ENCODE results near the gene ZNF786. TPM values are rescaled to one million over a fixed set of nuclear protein-coding genes. Genes with fewer than 3 reads are reported as not detected.
A peak's percentile ranks its signal among the peaks of the same experiment; 100 is the strongest.
"Not testable (repeated sequence)": the region's sequence is repeated elsewhere in the genome, so short reads cannot be mapped to it uniquely, and the experiment has no call there.

Gene ZNF786
- total RNA-seq, 2 donors from 2014 or later = 7.8 to 10.8 TPM

DNA sequence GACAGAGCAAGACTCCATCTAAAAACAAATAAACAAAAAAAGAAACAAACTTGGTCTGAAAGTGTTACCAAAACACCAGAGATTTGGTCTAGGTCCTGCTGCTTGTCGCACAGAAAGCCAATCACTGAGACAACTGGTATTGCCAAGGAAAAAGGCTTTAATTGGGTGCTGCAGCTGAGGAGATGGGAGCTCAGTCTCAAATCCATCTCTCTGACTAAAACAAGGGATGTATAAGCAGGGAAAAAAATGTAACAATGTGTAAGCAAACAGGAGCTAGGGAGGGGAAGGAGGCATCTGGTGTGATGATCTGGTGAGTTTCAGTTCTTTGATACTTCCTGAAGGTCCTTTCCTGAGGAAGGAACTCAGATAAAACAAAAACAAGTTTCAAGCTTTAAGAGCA, 53.8 kb downstream of the ZNF786 start:
- Mint-ChIP-seq H3K27me3 (peaks cover 0 to 6% of the 10 kb centered on the region in 2 donors), H3K36me3 (peaks cover 4% of the 10 kb centered on the region), H3K4me1 (ENCODE audit: low read depth in 2 of 2) (peaks cover 0 to 17% of the 10 kb centered on the region in 2 donors), H3K9me3 (no peaks in the 10 kb centered on the region), H3K27ac (no peak overlapping the region), H3K4me3 (no peak overlapping the region)
- DNase-seq (ENCODE audit: low spot score) = no peak
- no peak for ATAC-seq

DNA sequence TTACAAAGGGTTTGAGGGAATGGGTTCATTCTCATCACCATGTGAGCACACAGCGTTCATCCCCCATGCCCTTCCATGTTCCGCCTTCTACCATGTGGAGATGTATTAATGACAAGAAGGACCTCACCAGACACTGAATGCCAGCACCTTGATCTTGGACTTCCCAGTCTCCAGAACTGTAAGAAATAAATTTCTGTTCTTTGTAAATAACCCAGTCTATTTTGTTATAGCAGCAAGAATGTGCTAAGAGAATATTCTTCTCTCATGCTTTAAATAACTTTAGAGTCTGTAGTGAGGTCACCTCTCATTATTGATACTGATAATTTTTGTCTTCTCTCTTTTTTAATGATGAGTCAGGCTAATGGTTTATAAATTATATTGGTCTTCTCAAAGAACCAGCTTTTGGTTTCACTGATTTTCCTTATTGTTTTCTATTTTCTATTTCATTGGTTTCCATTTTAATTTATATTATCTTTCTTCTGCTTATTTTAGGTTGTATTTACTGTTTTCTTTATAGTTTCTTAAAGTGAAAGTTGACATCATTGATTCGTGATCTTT, 59.1 kb downstream of the ZNF786 start:
- Mint-ChIP-seq H3K27ac (no peak overlapping the region), H3K4me3 (no peak overlapping the region), H3K9me3 (no peaks in the 10 kb centered on the region), H3K4me1 (ENCODE audit: low read depth in 2 of 2) (peaks cover 14 to 24% of the 10 kb centered on the region in 2 donors), H3K36me3 (no peaks in the 10 kb centered on the region), H3K27me3 (peaks cover 0 to 7% of the 10 kb centered on the region in 2 donors)
- DNase-seq (ENCODE audit: low spot score) (no peak), ATAC-seq (no peak)

DNA sequence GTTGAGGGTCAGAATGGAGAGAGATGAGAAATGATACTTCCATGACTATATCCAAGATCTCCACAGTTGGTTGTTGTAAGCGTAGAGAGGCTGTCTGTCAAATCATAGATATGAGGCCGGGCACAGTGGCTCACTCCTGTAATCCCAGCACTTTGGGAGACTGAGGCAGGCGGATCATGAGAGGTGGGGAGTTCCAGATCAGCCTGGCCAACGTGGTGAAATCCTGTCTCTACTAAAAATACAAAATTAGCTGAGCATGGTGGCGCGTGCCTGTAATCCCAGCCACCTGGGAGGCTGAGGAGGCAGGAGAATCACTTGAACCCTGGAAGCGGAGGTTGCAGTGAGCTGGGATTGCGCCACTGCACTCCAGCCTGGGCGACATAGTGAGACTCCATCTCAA, 60.1 kb downstream of the ZNF786 start:
- H3K36me3 Mint-ChIP-seq; H3K9me3 Mint-ChIP-seq; H3K4me3 Mint-ChIP-seq; ATAC-seq; H3K27me3 Mint-ChIP-seq; DNase-seq (ENCODE audit: low spot score): not testable (repeated sequence)
- H3K27ac Mint-ChIP-seq = peak overlapping the region; percentile 58 to 87
- peaks cover 21 to 34% of the 10 kb centered on the region in 2 donors for H3K4me1 Mint-ChIP-seq (ENCODE audit: low read depth in 2 of 2)

DNA sequence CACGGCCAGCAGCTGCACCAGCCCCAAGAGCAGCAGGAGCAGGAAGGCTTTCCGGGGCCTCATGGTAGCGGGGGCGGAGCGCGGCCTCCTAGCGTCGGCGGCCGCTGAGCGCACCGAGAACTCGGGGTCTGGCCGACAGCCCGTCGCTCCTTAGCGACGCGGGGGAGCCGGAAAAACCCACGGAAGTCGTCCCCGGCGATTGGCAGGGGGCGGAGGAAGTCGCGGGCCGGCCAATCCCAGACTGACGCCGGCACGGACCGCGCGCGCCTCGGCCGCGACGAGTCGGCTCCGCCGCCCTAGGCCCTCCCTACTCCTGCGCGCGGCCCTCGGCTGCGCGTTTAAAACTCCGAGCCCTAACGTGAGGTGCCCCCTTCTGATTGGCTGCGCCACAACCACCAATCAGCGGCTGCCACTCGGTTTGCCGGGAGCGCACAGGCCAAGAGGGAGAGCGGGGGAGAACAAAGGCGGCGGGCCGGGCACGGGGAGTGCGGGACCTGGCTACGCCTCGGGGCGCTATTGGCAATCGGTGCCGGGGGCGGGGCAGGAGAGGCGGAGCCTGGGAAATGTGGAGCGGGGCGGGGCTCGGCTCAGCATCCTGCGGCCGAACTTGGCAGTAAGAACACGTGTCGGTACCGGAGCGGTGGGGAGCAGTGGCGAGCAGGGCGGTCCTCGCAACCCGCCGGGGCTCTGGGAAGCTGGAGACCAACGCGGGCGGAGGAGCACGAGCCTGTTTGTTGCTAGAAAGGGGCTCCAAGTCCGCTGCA, 62.0 kb downstream of the ZNF786 start, which contains the start of gene PDIA4:
TSS of gene PDIA4 (minus strand) at position 160 of the 764 bp plus-strand sequence. CDS start at position 63, 97 bp downstream.
- peaks cover 0 to 7% of the 10 kb centered on the region in 2 donors for H3K27me3 Mint-ChIP-seq
- H3K36me3 Mint-ChIP-seq = peaks cover 6% of the 10 kb centered on the region
- peaks cover 29 to 41% of the 10 kb centered on the region in 2 donors for H3K4me1 Mint-ChIP-seq (ENCODE audit: low read depth in 2 of 2)
- no peaks in the 10 kb centered on the region for H3K9me3 Mint-ChIP-seq
- ATAC-seq = peak; percentile 95
- H3K27ac Mint-ChIP-seq = peak within 1 kb of the TSS; percentile 87 to 95
- peak; percentile 100 for DNase-seq (ENCODE audit: low spot score)
- peak within 1 kb of the TSS; percentile 96 for H3K4me3 Mint-ChIP-seq

GRCh38 chr7:149027611-149028345, 62.7 kb downstream of the ZNF786 start:
- Mint-ChIP-seq H3K9me3 (no peaks in the 10 kb centered on the region), H3K27me3 (peaks cover 0 to 7% of the 10 kb centered on the region in 2 donors), H3K27ac (peak overlapping the region; percentile 87 to 95), H3K36me3 (peaks cover 10% of the 10 kb centered on the region), H3K4me3 (peak overlapping the region; percentile 96), H3K4me1 (ENCODE audit: low read depth in 2 of 2) (peaks cover 33 to 49% of the 10 kb centered on the region in 2 donors)
- ATAC-seq (no peak), DNase-seq (ENCODE audit: low spot score) (no peak)

DNA sequence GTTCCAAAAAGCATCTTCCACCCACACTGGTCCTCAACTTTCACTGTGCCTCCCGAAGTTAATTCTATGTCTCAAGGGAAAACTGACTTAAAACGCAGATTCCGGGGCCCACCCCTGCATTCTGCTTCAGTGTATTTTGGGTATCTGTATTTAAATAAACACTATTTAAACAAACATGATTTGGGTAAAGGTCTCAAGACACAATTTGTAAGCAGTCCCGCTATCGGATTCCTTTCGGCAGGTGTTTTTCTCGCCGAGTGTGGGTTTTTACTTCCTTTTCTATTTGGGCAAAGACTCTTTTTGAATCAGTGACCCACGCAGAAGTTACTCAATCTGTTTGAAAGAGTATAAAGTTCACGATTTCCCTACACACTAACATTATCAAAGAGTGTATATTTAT, 63.5 kb downstream of the ZNF786 start:
- Mint-ChIP-seq H3K4me3 (peak overlapping the region; percentile 96), H3K9me3 (no peaks in the 10 kb centered on the region), H3K27ac (peak overlapping the region; percentile 87 to 95), H3K27me3 (peaks cover 0 to 6% of the 10 kb centered on the region in 2 donors), H3K36me3 (peaks cover 11% of the 10 kb centered on the region), H3K4me1 (ENCODE audit: low read depth in 2 of 2) (peaks cover 36 to 49% of the 10 kb centered on the region in 2 donors)
- DNase-seq (ENCODE audit: low spot score) (no peak), ATAC-seq (no peak)

- H3K9me3 Mint-ChIP-seq = no peaks in the 10 kb centered on the region
- H3K4me1 Mint-ChIP-seq (ENCODE audit: low read depth in 2 of 2) = peaks cover 45% of the 10 kb centered on the region in 2 donors
- peak overlapping the region; percentile 25 for H3K4me3 Mint-ChIP-seq
- H3K27me3 Mint-ChIP-seq = no peaks in the 10 kb centered on the region
- peaks cover 33% of the 10 kb centered on the region for H3K36me3 Mint-ChIP-seq
- ATAC-seq = no peak
- H3K27ac Mint-ChIP-seq = peak overlapping the region; percentile 34 to 63
- DNase-seq (ENCODE audit: low spot score) = no peak
Measured at GRCh38 chr7:149023662-149024061, 66.9 kb downstream of the ZNF786 start.

GRCh38 chr7:149022756-149023360, 67.7 kb downstream of the ZNF786 start:
- Mint-ChIP-seq H3K4me1 (ENCODE audit: low read depth in 2 of 2) (peaks cover 42 to 45% of the 10 kb centered on the region in 2 donors), H3K27ac (peak overlapping the region; percentile 34 to 63), H3K36me3 (peaks cover 33% of the 10 kb centered on the region), H3K4me3 (no peak overlapping the region), H3K27me3 (no peaks in the 10 kb centered on the region), H3K9me3 (no peaks in the 10 kb centered on the region)
- DNase-seq (ENCODE audit: low spot score) = no peak
- no peak for ATAC-seq

DNA sequence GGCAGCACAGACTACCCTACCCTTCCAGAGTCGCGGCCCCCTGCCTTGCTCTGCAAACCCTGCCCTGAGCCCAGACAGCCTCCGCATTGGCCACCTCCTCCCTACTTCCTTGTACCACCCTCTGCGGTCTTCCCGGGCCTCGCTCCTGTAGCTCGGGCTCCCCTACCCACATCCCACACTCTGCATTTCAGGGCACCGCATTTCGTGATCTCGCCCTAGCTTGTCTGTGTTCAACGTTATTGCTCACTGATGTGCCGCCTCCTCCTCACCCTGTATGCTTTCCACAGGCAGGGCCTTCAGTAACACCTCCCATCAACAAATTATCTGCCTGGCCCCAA, 68.8 kb downstream of the ZNF786 start:
- ATAC-seq = peak in 1 of 2 donors; percentile 24
- no peaks in the 10 kb centered on the region for H3K27me3 Mint-ChIP-seq
- DNase-seq (ENCODE audit: low spot score) = no peak
- H3K9me3 Mint-ChIP-seq = no peaks in the 10 kb centered on the region
- peak overlapping the region in 1 of 2 donors; percentile 3 for H3K27ac Mint-ChIP-seq
- H3K4me3 Mint-ChIP-seq = no peak overlapping the region
- H3K36me3 Mint-ChIP-seq = peaks cover 36% of the 10 kb centered on the region
- H3K4me1 Mint-ChIP-seq (ENCODE audit: low read depth in 2 of 2) = peaks cover 30 to 37% of the 10 kb centered on the region in 2 donors

GRCh38 chr7:149020483-149020882, 70.0 kb downstream of the ZNF786 start:
- Mint-ChIP-seq H3K27ac (peak overlapping the region in 1 of 2 donors; percentile 64), H3K36me3 (peaks cover 38% of the 10 kb centered on the region), H3K9me3 (no peaks in the 10 kb centered on the region), H3K4me1 (ENCODE audit: low read depth in 2 of 2) (peaks cover 20 to 27% of the 10 kb centered on the region in 2 donors), H3K4me3 (no peak overlapping the region), H3K27me3 (no peaks in the 10 kb centered on the region)
- DNase-seq (ENCODE audit: low spot score) = no peak
- ATAC-seq = no peak

Other genes starting within 250 kb of the ZNF786 start
- 100 to 1,000 TPM in 1 of 2 donors, 10 to 100 TPM in 1; 70.6 to 113 TPM for gene EZH2, start 206.4 kb downstream of the ZNF786 start, total RNA-seq
- 100 to 1,000 TPM; 141 to 159 TPM for gene PDIA4, start 62.2 kb downstream of the ZNF786 start, total RNA-seq
- gene ZNF425, start 35.6 kb upstream of the ZNF786 start, total RNA-seq = 1 to 10 TPM in 1 of 2 donors, under 1 TPM in 1; 0.39 to 1.4 TPM
- gene ZNF398, start 56.7 kb upstream of the ZNF786 start, total RNA-seq = 10 to 100 TPM; 17.9 to 20.0 TPM
- gene ZNF282, start 104.8 kb upstream of the ZNF786 start, total RNA-seq = 10 to 100 TPM; 37.4 to 46.7 TPM
- 10 to 100 TPM; 11.5 to 19.9 TPM for gene ZNF212, start 148.9 kb upstream of the ZNF786 start, total RNA-seq
- 10 to 100 TPM; 14.0 to 27.9 TPM for gene ZNF783, start 171.5 kb upstream of the ZNF786 start, total RNA-seq

Data from natural killer cell treated with Interleukin-12 subunit alpha and Interleukin-12 subunit beta and Interleukin-15 and Interleukin-18, amount 100 ng/mL, for 72 hours (primary cell).